Left renal pelvis (tissue), 4 donors: ENCODE results near the gene BCOR. TPM values are rescaled to one million over a fixed set of nuclear protein-coding genes. Genes with fewer than 3 reads are reported as not detected.

ENCODE experiments used
- DNase-seq, 4 donors: peaks; one replicate each; pipeline ENCODE4 v3.0.0-alpha.2; 2013; ENCODE audit warnings: low read depth in 4 of 4, low spot score in 3 of 4
- polyA plus RNA-seq, 4 donors: library from polyadenylated mRNA; unstranded; fragments of 120-200 nt; gene quantifications; one replicate each; pipeline ENCODE4 v1.2.1, GENCODE V29; 2013; ENCODE audit not compliant: insufficient read length in 4 of 4

The BCOR gene
- polyA plus RNA-seq: 10 to 100 TPM; 48.9 to 63.3 (median 52.8) TPM

- DNase-seq: no peak
These were observed at the start of gene BCOR for GRCh38 chrX:40097504-40098263. Gene BCOR (minus strand): TSS chrX:40097958. CDS start chrX:40077929, 20,029 bp downstream.

DNA sequence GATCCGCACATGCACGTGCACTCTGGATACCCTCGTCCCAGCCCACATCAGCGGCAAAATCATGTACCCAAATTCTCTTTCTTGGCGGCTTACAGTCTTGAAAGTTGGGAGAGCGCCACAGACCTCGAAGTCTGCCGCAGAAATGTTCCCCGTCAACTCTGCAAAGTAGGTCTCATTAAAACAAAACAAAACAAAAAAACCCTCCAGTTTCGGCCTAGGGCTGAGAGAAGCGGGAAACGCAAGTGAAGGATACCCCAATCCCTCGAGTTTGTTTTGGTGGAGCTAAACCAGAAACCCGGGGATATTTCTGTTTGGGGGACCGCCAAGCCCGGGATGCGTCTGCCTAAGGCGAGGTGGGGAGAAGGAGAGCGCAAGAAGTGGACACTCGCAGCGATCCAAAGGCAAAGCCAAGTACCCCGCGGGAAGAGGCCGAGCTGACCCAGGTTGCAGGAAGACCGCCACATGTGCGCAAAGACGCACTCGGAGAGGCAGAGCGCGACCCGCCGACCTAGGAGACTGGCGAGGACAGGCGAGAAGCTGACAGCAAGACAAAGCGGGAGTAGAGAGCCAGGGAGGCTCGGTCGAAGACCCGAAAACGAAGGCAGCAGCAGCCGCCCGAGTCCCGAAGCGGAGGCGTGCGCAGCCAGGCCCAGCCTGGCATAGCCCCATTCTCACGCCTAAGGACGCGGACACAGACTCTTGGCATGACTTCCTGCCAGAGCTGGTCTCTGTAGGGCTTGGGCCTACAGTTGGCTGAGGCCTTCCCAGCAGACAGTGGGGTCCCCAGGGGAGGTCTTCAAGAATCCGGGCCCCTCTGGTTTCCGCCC lies 49.6 kb upstream of the BCOR start:
- DNase-seq: no peak

DNA sequence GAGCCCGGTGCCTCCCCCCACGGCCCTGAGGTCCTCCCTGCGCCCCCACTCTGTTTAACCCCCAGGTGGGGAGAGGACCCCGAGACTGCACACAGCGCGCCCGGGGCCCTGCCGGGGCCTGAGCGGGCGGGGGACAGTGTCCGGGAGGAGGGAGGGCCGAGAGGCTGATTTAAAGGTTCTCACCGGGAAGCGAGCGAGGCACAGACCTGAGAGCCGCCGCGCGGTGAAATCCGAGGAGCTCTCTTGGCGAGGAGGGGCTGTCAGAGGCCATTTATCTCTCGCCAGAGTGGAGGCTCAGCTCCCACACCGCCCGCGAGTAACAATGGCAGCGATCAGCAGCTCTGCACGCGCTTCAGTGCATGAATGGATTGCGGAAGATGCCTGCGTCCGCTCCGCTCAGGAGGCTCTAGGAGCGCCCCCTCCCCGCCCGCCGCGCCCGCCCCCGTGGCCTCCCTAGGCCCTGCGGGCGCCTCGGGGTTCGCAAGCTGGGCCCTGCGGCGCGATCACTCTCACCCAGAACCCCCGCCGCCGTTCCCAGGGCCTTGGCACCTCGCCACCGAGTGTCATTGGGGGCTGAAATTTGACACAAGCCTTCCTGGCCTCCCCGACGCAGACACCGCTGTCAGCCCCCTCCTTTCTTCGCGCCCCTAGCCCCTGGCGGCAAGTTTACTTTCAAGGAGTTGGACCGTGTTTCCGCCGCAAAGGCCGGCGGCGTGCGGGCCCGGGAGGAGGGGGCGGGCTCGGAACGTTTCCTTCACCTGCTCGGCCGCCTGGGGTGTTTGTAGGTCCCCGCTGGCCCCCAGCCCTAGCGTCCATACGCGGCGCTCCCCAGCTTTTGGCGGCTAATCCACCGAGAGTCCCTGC lies 48.7 kb upstream of the BCOR start:
- DNase-seq: no peak

DNA sequence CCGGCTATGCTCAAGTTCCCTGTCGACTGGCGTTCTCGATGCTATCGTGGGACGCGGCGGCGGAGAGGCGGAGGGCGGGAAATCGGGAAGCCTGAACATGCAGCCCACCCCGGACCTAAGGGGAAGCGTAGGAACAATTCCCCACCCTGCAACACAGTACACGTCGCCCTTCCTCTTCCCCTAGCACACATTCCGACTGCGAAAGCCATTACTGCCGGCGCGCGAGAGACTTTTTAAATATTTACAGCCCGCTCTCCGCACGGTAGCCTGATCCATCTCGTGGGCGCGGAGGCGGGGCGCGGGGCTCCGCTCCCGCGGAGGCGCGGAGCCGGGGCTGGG lies 48.1 kb upstream of the BCOR start:
- no peak for DNase-seq

DNA sequence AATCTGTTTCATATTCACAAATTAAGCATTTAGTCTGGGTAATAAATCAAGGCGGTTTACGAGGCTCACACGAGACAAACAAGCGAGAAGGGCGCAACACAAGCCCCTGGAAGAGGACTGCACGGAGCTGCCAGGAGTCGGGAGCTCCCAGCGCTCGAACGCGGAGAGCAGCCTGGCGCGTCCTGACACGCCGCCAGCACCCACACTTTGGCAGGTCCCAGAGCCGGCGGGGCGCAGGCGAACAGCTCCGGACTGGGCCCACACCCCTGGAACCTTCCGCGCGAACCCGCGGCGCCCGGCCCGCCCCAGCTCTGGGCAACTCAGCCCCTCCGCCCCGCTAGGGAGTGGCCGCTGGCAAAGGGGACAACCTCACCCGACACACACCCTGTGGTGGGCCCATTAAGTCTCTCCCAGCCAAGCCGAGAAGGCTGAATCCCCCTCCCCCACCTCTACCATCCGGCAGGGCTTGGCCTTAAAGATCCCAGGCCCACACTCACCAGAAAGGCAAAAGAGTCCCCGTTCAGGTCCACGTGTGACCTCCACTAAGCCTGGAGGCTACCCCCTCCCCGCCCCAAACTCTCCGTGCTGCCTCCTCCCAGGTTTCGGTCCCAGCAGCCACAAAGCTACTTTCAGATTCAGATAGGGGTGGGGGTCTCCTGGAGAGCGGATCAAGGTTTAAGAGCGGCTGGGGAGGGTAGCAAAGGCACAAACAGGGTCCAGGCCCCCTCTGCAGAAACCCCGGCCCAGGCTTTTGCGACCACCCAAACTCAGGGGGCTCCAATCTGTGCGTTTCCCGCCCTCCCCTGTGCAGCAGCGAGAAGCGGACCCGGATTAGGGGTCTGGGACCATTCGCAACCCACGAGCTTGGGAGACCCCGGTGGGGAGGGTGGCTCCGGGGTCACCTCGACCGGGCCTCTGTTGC lies 47.5 kb upstream of the BCOR start:
- no peak for DNase-seq

GRCh38 chrX:40144576-40144975 lies 46.8 kb upstream of the BCOR start:
- no peak for DNase-seq

GRCh38 chrX:40143987-40144386 lies 46.2 kb upstream of the BCOR start:
- no peak for DNase-seq

DNA sequence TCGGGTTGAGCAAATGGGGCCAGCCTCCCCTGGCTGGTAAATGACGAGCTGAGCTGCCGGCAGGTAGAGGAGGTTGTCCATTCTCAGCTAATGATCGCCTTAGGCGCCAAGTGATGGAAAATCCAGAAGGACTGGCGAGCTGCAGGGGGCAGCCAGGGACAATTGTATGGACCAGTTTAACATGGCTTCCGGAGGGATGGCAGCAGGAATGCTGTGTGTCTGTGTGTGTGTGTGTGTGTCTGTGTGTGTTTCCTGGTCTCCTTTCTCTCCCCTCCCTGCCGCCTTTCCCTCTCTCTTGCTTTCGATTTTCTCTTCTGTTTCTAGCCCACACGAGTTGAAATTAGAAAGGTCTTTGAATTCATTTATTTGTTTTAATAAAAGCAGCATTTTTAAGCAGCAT lies 45.2 kb upstream of the BCOR start:
- DNase-seq: no peak

GRCh38 chrX:40142417-40142816 lies 44.7 kb upstream of the BCOR start:
- DNase-seq: no peak

GRCh38 chrX:40140706-40141499 lies 43.1 kb upstream of the BCOR start:
- DNase-seq: no peak

GRCh38 chrX:40132751-40133150 lies 35.0 kb upstream of the BCOR start:
- DNase-seq: no peak

DNA sequence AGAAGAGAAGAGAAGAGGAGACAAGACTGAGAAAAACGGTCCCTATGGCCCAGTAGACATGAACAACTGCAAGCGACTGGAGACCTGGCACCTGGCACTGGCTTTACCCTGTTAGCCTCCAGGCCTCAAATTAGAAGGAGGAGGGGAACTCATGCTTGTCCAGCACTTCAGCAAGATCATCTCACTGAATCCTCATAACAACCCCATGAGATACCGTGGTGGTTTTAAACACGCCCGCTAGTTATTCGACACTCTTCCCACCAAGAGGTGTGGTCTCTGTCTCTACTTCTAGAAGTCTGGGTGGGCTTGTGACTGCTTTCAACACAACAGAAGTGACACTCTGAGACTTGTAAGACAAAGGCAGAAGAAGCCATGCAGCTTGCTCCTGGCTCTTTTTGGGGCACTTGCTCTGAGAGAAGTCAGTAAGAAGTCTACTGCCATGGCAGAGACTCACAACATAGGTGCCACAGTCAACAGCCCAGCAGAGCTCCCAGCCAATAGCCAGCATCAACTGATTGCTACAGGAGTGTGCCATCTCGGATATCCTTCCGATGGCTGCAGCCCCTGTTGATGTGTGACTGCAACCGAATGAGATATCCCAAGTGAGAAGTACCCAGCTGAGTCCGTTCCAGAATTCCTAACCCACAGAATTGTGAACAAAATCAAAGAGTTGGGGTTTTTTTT lies 34.0 kb upstream of the BCOR start:
- DNase-seq: no peak

GRCh38 chrX:40130207-40130606 lies 32.4 kb upstream of the BCOR start:
- no peak for DNase-seq

DNA sequence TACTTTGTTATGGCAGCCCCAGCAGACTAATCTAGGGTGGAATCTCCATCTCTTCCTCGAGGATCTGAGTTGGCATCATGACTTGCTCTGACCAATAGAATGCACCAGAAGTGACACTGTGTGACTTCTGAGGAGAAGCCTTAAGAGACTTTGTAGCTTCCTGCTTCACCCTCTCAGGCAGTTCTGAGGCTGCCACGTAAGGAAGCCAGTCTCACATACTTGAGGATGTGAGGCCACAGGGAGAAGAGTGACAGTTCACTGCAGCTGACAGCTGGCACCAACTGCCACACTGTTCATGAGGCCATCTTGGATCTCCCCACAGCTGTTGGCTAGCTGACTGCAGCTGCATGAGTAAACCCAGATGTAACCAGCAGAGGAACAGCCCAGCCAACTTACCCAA lies 29.3 kb upstream of the BCOR start:
- no peak for DNase-seq

- DNase-seq: no peak
These were observed 24.7 kb upstream of the BCOR start for GRCh38 chrX:40122487-40122886.

DNA sequence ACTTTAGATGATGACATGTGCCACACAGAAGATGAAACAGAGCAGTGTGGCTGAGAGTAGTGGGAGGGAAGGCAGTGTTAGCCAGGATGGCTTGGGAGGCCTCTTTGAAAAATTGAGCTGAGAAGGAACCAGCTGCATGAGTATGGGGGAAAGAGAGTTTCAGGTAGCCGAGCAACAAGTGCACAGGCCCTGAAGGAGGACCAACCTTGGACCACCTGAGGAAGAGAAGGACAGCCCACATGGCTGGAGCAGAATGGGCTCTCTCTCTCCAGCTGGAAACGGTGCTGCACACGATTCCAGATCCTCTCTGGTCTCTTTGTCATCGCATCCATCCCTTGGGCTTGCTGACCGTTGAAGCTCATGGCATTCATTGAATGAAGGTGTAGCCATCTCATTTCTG lies 23.9 kb upstream of the BCOR start:
- DNase-seq: no peak

- no peak for DNase-seq
These were observed 23.3 kb upstream of the BCOR start for GRCh38 chrX:40120838-40121580.

DNA sequence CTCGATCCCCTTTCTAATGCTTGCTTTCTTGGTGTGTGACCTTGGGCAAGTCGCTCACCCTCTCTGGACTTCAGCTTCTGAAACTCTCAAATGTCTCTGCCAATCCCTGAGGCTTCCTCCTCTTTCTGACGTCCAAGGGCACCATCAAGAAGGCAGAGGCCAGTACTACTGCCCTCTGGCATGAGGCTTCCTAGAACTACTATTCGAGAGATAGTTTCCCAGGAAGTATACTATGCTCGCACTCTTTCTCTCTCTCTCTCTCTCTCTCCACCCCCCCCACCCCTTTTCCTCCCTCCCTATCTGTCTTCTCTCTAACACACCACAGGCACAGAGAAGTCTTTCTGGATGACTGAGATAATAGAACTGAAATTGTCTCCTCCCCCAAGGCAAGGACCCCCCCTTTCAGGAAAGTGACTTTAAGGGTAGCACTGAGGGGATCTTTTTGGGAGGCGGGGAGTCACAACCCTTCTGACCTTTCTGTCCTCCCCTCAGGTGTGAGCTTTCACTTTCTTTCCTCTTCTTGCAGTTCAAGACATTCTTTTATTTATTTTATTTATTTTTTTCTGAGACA lies 20.0 kb upstream of the BCOR start:
- no peak for DNase-seq
